K562 (cell line): Measurements from ENCODE around the gene NEURL1. TPM values are rescaled to one million over a fixed set of nuclear protein-coding genes. Genes with fewer than 3 reads are reported as not detected.

Experiments used
- ATAC-seq: fragments of 200-7000 bp; cut with Tn5 transposase; 3 replicates; pipeline ENCODE4 v1.9.1; 2020; ENCODE audit warnings: moderate library complexity
- BruUV-seq: library from RNA; stranded (reverse); fragments of 400-500 nt; replicated peaks from 2 replicates; lab custom pipeline; 2021; lab: Mats Ljungman, UMichigan
- CTCF ChIA-PET: fragments of 300-600 bp; formaldehyde crosslinking; extraction: SDS; loops from one replicate; lab custom pipeline; 2021; ENCODE audit warnings: low intra/inter-chr PET ratio; lab: Yijun Ruan, JAX
- POLR2A ChIA-PET: fragments of 300-600, 350-650 bp; sonication (Branson Sonifier 250); formaldehyde crosslinking; extraction: SDS; loops from one replicate; lab custom pipeline; 2021; ENCODE audit warnings: antibody characterized with exemption, inconsistent platforms; lab: Yijun Ruan, JAX
- DNase-seq, 4 experiments: peaks; one replicate each; pipeline versions ENCODE4 v3.0.0 to v3.0.0-alpha.2; 2011 to 2018; ENCODE audit warnings: low spot score in 3 of 4, mixed read lengths in 3 of 4; ENCODE audit errors: extremely low read depth in 1 of 4
- FAIRE-seq: peaks from 2 replicates; lab custom pipeline; 2011; peaks lifted over from hg19 to GRCh38; lab: Jason Lieb, UNC
- H2AFZ ChIP-seq: 2 replicates; pipeline ENCODE4 v1.6.0; 2011; ENCODE audit warnings: low read depth, low read length, control low read depth, inconsistent platforms
- H3K27ac ChIP-seq: fragments of 200-600 bp; 3 replicates; pipeline ENCODE4 v1.8.0; 2011; ENCODE audit warnings: low read depth, mild to moderate bottlenecking, control low read depth, inconsistent platforms, low read length, moderate library complexity, mixed read lengths; ENCODE audit errors: extremely low read depth
- H3K27me3 ChIP-seq, 2 experiments: fragments of 300-600 bp in 1 of 2; 2 replicates in 1 of 2; 3 replicates in 1 of 2; pipeline versions ENCODE4 v1.6.0 to v1.8.0; 2011; ENCODE audit warnings: inconsistent platforms in 2 of 2, low read length in 2 of 2, mild to moderate bottlenecking in 1 of 2, mixed read lengths in 1 of 2, moderate library complexity in 1 of 2; ENCODE audit not compliant: control insufficient read depth in 2 of 2, insufficient read depth in 2 of 2
- H3K36me3 ChIP-seq: fragments of 300-600 bp; 3 replicates; pipeline ENCODE4 v1.8.0; 2011; ENCODE audit warnings: mild to moderate bottlenecking, low read length, inconsistent platforms; ENCODE audit not compliant: control insufficient read depth, insufficient read depth
- H3K4me1 ChIP-seq, 2 experiments: fragments of 200-600 bp in 1 of 2; replicated peaks in 1 of 2; 2 replicates in 1 of 2; 3 replicates in 1 of 2; pipeline versions ENCODE4 v1.5.1 to v1.8.0; 2011; ENCODE audit warnings: inconsistent platforms in 2 of 2, low read length in 2 of 2, mild to moderate bottlenecking in 1 of 2, mixed read lengths in 1 of 2, moderate library complexity in 1 of 2; ENCODE audit not compliant: control insufficient read depth in 2 of 2, insufficient read depth in 2 of 2
- H3K4me2 ChIP-seq: 2 replicates; pipeline ENCODE4 v1.6.1; 2011; ENCODE audit warnings: low read length, control low read depth, inconsistent platforms, mixed read lengths; ENCODE audit not compliant: insufficient read depth
- H3K4me3 ChIP-seq: fragments of 200-600 bp; sonication (generic), shearing (Covaris generic); 2 replicates; pipeline ENCODE4 v1.5.1; 2016; ENCODE audit warnings: control low read depth, inconsistent platforms
- H3K79me2 ChIP-seq: fragments of 200-600 bp; 3 replicates; pipeline ENCODE4 v1.8.0; 2011; ENCODE audit warnings: low read length, inconsistent platforms; ENCODE audit not compliant: control insufficient read depth, insufficient read depth
- H3K9ac ChIP-seq, 2 experiments: 2 replicates each; pipeline versions ENCODE4 v1.6.0 to v1.6.1; 2011; ENCODE audit warnings: low read depth in 2 of 2, low read length in 2 of 2, control low read depth in 1 of 2, inconsistent platforms in 1 of 2, mild to moderate bottlenecking in 1 of 2, mixed read lengths in 1 of 2; ENCODE audit not compliant: insufficient read depth in 1 of 2
- H3K9me1 ChIP-seq: one replicate; pipeline ENCODE4 v1.6.0; 2011; ENCODE audit warnings: inconsistent platforms, mild to moderate bottlenecking, low read length, moderate library complexity; ENCODE audit not compliant: control insufficient read depth, insufficient read depth
- H3K9me3 ChIP-seq: replicated peaks from 2 replicates; pipeline ENCODE4 v1.5.1; 2011; ENCODE audit warnings: low read depth, low read length, inconsistent platforms; ENCODE audit not compliant: control insufficient read depth, insufficient read depth
- H4K20me1 ChIP-seq: replicated peaks from 2 replicates; pipeline ENCODE4 v1.6.1; 2011; ENCODE audit warnings: low read length, inconsistent platforms, mixed read lengths; ENCODE audit not compliant: control insufficient read depth, insufficient read depth
- CCAR2 ChIP-seq: fragments of 200-400 bp; formaldehyde crosslinking; IDR thresholded peaks from 2 replicates; pipeline ENCODE4 v1.6.1; 2017; ENCODE audit warnings: mild to moderate bottlenecking, low read depth, low read length
- CCNT2 ChIP-seq: IDR thresholded peaks from 2 replicates; pipeline ENCODE4 v1.6.1; 2011; ENCODE audit warnings: borderline replicate concordance, low read depth, mild to moderate bottlenecking, moderate library complexity, mixed read lengths, low read length; ENCODE audit not compliant: insufficient read length; ENCODE audit errors: extremely low read depth
- GTF2F1 ChIP-seq: IDR thresholded peaks from 2 replicates; pipeline ENCODE4 v1.6.1; 2011; ENCODE audit warnings: low read depth, low read length, improper control_type of control experiment
- HLTF ChIP-seq: fragments of 450-650 bp; IDR thresholded peaks from 2 replicates; pipeline ENCODE4 v1.6.1; 2016
- HNRNPK ChIP-seq: fragments of 200-400 bp; formaldehyde crosslinking; IDR thresholded peaks from one replicate; pipeline ENCODE4 v1.6.1; 2018; ENCODE audit warnings: mild to moderate bottlenecking, low read depth, low read length; ENCODE audit not compliant: poor library complexity, severe bottlenecking
- KDM2B ChIP-seq: fragments of 250-450 bp; sonication (Bioruptor Pico); IDR thresholded peaks from 2 replicates; pipeline ENCODE4 v1.8.0; 2021; ENCODE audit warnings: mild to moderate bottlenecking, moderate library complexity
- KHSRP ChIP-seq: fragments of 450-650 bp; IDR thresholded peaks from 2 replicates; pipeline ENCODE4 v1.6.1; 2017
- NFIX ChIP-seq: fragments of 250-450 bp; sonication (Bioruptor Pico); IDR thresholded peaks from 2 replicates; pipeline ENCODE4 v1.4.0; 2020; ENCODE audit warnings: low read depth, mild to moderate bottlenecking, moderate library complexity
- PCBP2 ChIP-seq: fragments of 200-400 bp; formaldehyde crosslinking; IDR thresholded peaks from 2 replicates; pipeline ENCODE4 v1.6.1; 2018; ENCODE audit warnings: low read length, low read depth, mild to moderate bottlenecking, moderate library complexity; ENCODE audit not compliant: poor library complexity, severe bottlenecking
- POLR3G ChIP-seq: IDR thresholded peaks from 2 replicates; pipeline ENCODE4 v1.6.1; 2011; ENCODE audit not compliant: insufficient read length, insufficient replicate concordance; ENCODE audit errors: extremely low read depth
- PRPF4 ChIP-seq: fragments of 200-400 bp; formaldehyde crosslinking; IDR thresholded peaks from one replicate; pipeline ENCODE4 v1.6.1; 2017; ENCODE audit warnings: low read length, low read depth, mild to moderate bottlenecking; ENCODE audit not compliant: insufficient read depth, poor library complexity, severe bottlenecking
- SP1 ChIP-seq: sonication (generic); formaldehyde crosslinking; IDR thresholded peaks from 2 replicates; pipeline ENCODE4 v1.8.1; 2022; ENCODE audit warnings: mild to moderate bottlenecking, missing genetic modification reagents
- TCF7 ChIP-seq: sonication (generic); IDR thresholded peaks from 2 replicates; pipeline ENCODE4 v1.6.1; 2016; ENCODE audit warnings: antibody characterized with exemption, borderline replicate concordance
- U2AF1 ChIP-seq: fragments of 200-400 bp; formaldehyde crosslinking; optimal IDR thresholded peaks from 2 replicates; pipeline ENCODE3; 2017; ENCODE audit warnings: mild to moderate bottlenecking, low read depth, low read length, moderate library complexity
- ZC3H11A ChIP-seq: IDR thresholded peaks from 2 replicates; pipeline ENCODE4 v1.6.1; 2012; ENCODE audit warnings: low read depth, low read length, improper control_type of control experiment
- ZNF316 ChIP-seq: fragments of 450-650 bp; IDR thresholded peaks from 2 replicates; pipeline ENCODE4 v1.6.1; 2016
- ZNF407 ChIP-seq: fragments of 450-650 bp; IDR thresholded peaks from 2 replicates; pipeline ENCODE4 v1.6.1; 2016; ENCODE audit warnings: low read depth
- WGBS: fragments of 100-300 bp; shearing (Covaris generic); methylation state at CpG from one replicate; pipeline ENCODE4 v1.1.6; 2016; ENCODE audit warnings: low coverage, mixed read lengths; ENCODE audit not compliant: insufficient coverage; ENCODE audit errors: missing lambda C conversion rate; 5-methylcytosine and 5-hydroxymethylcytosine counted together
- in situ Hi-C: fragments of 300-500 bp; cut with MboI; formaldehyde crosslinking; loops from 4 replicates; pipeline ENCODE4 v1.15.0; 2018; ENCODE audit warnings: inconsistent platforms, mixed read lengths
- intact Hi-C: fragments of 100-400 bp; cut with micrococcal nuclease; formaldehyde crosslinking; loops from 2 replicates; pipeline ENCODE4 v1.14.2; 2022
- polyA plus RNA-seq, 8 experiments: library from polyadenylated mRNA; depleted of rRNA in 4 of 8; stranded (reverse) in 5 of 8; unstranded in 3 of 8; fragments of >200 nt; fragmentation: Nextera tagmentation in 2 of 8; fragmentation: Illumina TruSeq in 1 of 8; extraction: Ambion mirVana in 2 of 8; extraction: Trizol in 1 of 8; gene quantifications; 2 replicates each; pipeline versions ENCODE4 v1.2.1 to v1.2.3, GENCODE V29; 2011 to 2014; ENCODE audit warnings: inconsistent platforms in 1 of 8, missing spikeins in 1 of 8
- total RNA-seq, 7 experiments: library from RNA; depleted of rRNA in 6 of 7; stranded (reverse); fragments of >200 nt in 6 of 7; fragmentation: Illumina TruSeq in 2 of 7; extraction: Trizol in 2 of 7; gene quantifications; 2 replicates each; pipeline versions ENCODE4 v1.2.1 to v1.2.3, GENCODE V29; 2011 to 2021; ENCODE audit warnings: low replicate concordance in 1 of 7

Gene NEURL1
- total and polyA plus RNA-seq, 9 of the 15 experiments (the other 6 are each of a cell fraction or from before 2014, with no cell fraction given) = 0.01 to 0.45 (median 0.16) TPM; not detected in 5

- H3K9ac ChIP-seq = no peak overlapping the region
- H2AFZ ChIP-seq = no peak overlapping the region
- no peaks in the 10 kb centered on the region for H3K36me3 ChIP-seq
- BruUV-seq = no TSS peak
- H3K9me3 ChIP-seq = no peaks in the 10 kb centered on the region
- in situ Hi-C loops (no loop called here), intact Hi-C loops (no loop called here)
- peaks cover 11 to 46% of the 10 kb centered on the region in 2 experiments; a peak in 4 of 5 replicates for H3K27me3 ChIP-seq
- H3K4me1 ChIP-seq = peaks cover 0 to 14% of the 10 kb centered on the region in 2 experiments; a peak in 2 of 5 replicates
- POLR2A ChIA-PET = interaction anchor here (0.8 to 1.7 kb wide), 5 partner anchors 9 to 19 kb away, joined by 3 to 4 read pairs (median 3); no protein-coding TSS in a partner anchor
- 40% methylated on average over 1 of the region's 1 CpG for WGBS
- CTCF ChIA-PET = no interaction called here
- H3K4me3 ChIP-seq = no peak overlapping the region
- no peak for FAIRE-seq
- no peaks in the 10 kb centered on the region for H3K9me1 ChIP-seq
- no peak overlapping the region for H3K27ac ChIP-seq
- H4K20me1 ChIP-seq = no peaks in the 10 kb centered on the region; the same call in 1 of the 2 replicates
- no peaks in the 10 kb centered on the region for H3K79me2 ChIP-seq
- DNase-seq = no peak
- no peak for ATAC-seq
- H3K4me2 ChIP-seq = no peak overlapping the region
- no peak for TF ChIP-seq GTF2F1
- no peak for TF ChIP-seq ZNF407
- no peak for TF ChIP-seq CCNT2
- no peak for TF ChIP-seq SP1
- TF ChIP-seq ZC3H11A = no peak
- TF ChIP-seq HNRNPK = no peak
- no peak for TF ChIP-seq TCF7
- no peak for TF ChIP-seq KDM2B (CRISPR knock-in tag)
- TF ChIP-seq CCAR2 = no peak
- no peak for TF ChIP-seq NFIX (CRISPR knock-in tag)
- TF ChIP-seq POLR3G = no peak
- TF ChIP-seq PRPF4 = no peak
- no peak for TF ChIP-seq KHSRP
- no peak for TF ChIP-seq HLTF
- no peak for TF ChIP-seq PCBP2
- no peak for TF ChIP-seq U2AF1
- no peak for TF ChIP-seq ZNF316
These were observed 2.6 kb upstream of the NEURL1 start for GRCh38 chr10:103490986-103491314.
